ENCODE results near the gene IDI2.
"Not testable (repeated sequence)": the region's sequence is repeated elsewhere in the genome, so short reads cannot be mapped to it uniquely, and the experiment has no call there.

IDI2 gene

DNA sequence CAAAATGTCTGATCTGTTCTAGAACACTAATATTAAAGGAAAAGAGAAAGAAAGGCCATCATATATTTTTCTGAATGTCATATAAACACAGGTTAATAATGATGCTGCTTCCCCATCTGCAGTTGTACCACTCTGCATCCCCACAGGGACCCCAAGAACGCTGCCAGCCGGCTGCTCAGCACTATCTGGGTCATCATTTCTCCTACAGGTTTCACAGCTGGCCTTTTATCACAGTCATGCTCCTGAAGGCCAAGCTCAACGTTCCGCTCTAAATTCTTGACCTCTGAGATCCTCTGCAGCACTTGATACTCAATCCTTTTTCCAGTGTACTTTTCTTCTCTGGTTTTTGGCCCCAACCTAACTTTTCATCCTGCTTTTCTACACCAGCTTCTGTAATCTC is 18.5 kb upstream of the IDI2 start:
- H3K36me3 ChIP-seq (ENCODE audit: insufficient read depth, low read depth, low read length), result peaks cover 69% of the 10 kb centered on the region
- H3K4me1 ChIP-seq (ENCODE audit: insufficient read depth, low read length), result 0 out of 2 replicates have a peak, but pooled peaks cover 3% of the 10 kb centered on the region
- H3K27ac ChIP-seq (ENCODE audit: low read length), result no peak overlapping the region
- H3K4me3 ChIP-seq (ENCODE audit: low read length), result no peak overlapping the region; the same call in 1 of the 2 replicates
- no peak overlapping the region for H3K9ac ChIP-seq (ENCODE audit: low read depth, low read length)
- no peaks in the 10 kb centered on the region for H3K27me3 ChIP-seq (ENCODE audit: insufficient read depth, low read length)
- no peaks in the 10 kb centered on the region for H3K9me3 ChIP-seq (ENCODE audit: insufficient read depth, low read depth, low read length)

GRCh38 chr10:1043532-1043995 is 17.9 kb upstream of the IDI2 start:
- H3K9ac ChIP-seq (ENCODE audit: low read depth, low read length), result no peak overlapping the region
- peaks cover 72% of the 10 kb centered on the region for H3K36me3 ChIP-seq (ENCODE audit: insufficient read depth, low read depth, low read length)
- 0 out of 2 replicates have a peak, but pooled peaks cover 3% of the 10 kb centered on the region for H3K4me1 ChIP-seq (ENCODE audit: insufficient read depth, low read length)
- H3K27me3 ChIP-seq (ENCODE audit: insufficient read depth, low read length), result no peaks in the 10 kb centered on the region
- no peak overlapping the region for H3K4me3 ChIP-seq (ENCODE audit: low read length)
- H3K27ac ChIP-seq (ENCODE audit: low read length), result no peak overlapping the region
- no peaks in the 10 kb centered on the region for H3K9me3 ChIP-seq (ENCODE audit: insufficient read depth, low read depth, low read length)

- H3K9ac ChIP-seq (ENCODE audit: low read depth, low read length), result no peak overlapping the region
- H3K36me3 ChIP-seq (ENCODE audit: insufficient read depth, low read depth, low read length), result peaks cover 82% of the 10 kb centered on the region
- no peak overlapping the region for H3K27ac ChIP-seq (ENCODE audit: low read length)
- 0 out of 2 replicates have a peak, but pooled peaks cover 3% of the 10 kb centered on the region for H3K4me1 ChIP-seq (ENCODE audit: insufficient read depth, low read length)
- no peak overlapping the region for H3K4me3 ChIP-seq (ENCODE audit: low read length)
- H3K9me3 ChIP-seq (ENCODE audit: insufficient read depth, low read depth, low read length), result no peaks in the 10 kb centered on the region
- H3K27me3 ChIP-seq (ENCODE audit: insufficient read depth, low read length), result no peaks in the 10 kb centered on the region
These were observed 15.9 kb upstream of the IDI2 start for GRCh38 chr10:1041514-1041913.

GRCh38 chr10:1040133-1040532 is 14.5 kb upstream of the IDI2 start:
- H3K27me3 ChIP-seq (ENCODE audit: insufficient read depth, low read length), result no peaks in the 10 kb centered on the region
- no peaks in the 10 kb centered on the region for H3K9me3 ChIP-seq (ENCODE audit: insufficient read depth, low read depth, low read length)
- no peak overlapping the region for H3K27ac ChIP-seq (ENCODE audit: low read length)
- peaks cover under 1% of the 10 kb centered on the region; the same call in 1 of the 2 replicates for H3K4me1 ChIP-seq (ENCODE audit: insufficient read depth, low read length)
- peaks cover 72% of the 10 kb centered on the region for H3K36me3 ChIP-seq (ENCODE audit: insufficient read depth, low read depth, low read length)
- no peak overlapping the region for H3K9ac ChIP-seq (ENCODE audit: low read depth, low read length)
- H3K4me3 ChIP-seq (ENCODE audit: low read length), result no peak overlapping the region

DNA sequence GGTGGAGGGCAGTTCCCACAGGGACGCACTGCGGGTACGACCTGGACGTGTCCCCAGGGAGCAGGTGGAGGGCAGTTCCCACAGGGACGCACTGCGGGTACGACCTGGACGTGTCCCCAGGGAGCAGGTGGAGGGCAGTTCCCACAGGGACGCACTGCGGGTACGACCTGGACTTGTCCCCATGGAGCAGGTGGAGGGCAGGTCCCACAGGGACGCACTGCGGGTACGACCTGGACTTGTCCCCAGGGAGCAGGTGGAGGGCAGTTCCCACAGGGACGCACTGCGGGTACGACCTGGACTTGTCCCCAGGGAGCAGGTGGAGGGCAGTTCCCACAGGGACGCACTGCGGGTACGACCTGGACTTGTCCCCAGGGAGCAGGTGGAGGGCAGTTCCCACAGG is 13.1 kb upstream of the IDI2 start:
- H3K27ac ChIP-seq (ENCODE audit: low read length); H3K9me3 ChIP-seq (ENCODE audit: insufficient read depth, low read depth, low read length); H3K9ac ChIP-seq (ENCODE audit: low read depth, low read length); H3K4me1 ChIP-seq (ENCODE audit: insufficient read depth, low read length); H3K27me3 ChIP-seq (ENCODE audit: insufficient read depth, low read length); H3K4me3 ChIP-seq (ENCODE audit: low read length): not testable (repeated sequence)
- H3K36me3 ChIP-seq (ENCODE audit: insufficient read depth, low read depth, low read length), result peaks cover 59% of the 10 kb centered on the region

DNA sequence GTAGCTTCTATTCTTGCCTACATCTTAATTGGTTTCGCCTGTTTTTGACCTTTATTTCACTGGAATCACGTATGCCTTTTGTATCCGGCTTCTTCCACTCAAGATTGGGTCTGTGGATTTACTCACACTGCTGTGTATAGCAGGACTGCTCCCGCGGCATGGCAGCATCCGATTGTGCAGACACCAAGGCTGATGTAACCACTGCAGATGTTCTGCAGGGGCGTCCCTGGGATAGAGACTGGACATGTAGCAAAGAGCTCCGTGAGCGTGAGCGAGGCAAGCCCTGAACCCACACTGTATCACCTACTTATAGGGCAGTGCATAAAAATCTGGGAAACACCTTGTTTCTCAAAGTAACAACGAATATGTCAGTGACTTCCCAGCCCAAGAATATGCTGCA is 11.4 kb upstream of the IDI2 start:
- no peak overlapping the region for H3K4me3 ChIP-seq (ENCODE audit: low read length)
- no peak overlapping the region for H3K27ac ChIP-seq (ENCODE audit: low read length)
- peaks cover 42% of the 10 kb centered on the region for H3K36me3 ChIP-seq (ENCODE audit: insufficient read depth, low read depth, low read length)
- no peak overlapping the region for H3K9ac ChIP-seq (ENCODE audit: low read depth, low read length)
- H3K27me3 ChIP-seq (ENCODE audit: insufficient read depth, low read length), result no peaks in the 10 kb centered on the region
- H3K9me3 ChIP-seq (ENCODE audit: insufficient read depth, low read depth, low read length), result no peaks in the 10 kb centered on the region
- H3K4me1 ChIP-seq (ENCODE audit: insufficient read depth, low read length), result peaks cover 4% of the 10 kb centered on the region; the same call in 1 of the 2 replicates

DNA sequence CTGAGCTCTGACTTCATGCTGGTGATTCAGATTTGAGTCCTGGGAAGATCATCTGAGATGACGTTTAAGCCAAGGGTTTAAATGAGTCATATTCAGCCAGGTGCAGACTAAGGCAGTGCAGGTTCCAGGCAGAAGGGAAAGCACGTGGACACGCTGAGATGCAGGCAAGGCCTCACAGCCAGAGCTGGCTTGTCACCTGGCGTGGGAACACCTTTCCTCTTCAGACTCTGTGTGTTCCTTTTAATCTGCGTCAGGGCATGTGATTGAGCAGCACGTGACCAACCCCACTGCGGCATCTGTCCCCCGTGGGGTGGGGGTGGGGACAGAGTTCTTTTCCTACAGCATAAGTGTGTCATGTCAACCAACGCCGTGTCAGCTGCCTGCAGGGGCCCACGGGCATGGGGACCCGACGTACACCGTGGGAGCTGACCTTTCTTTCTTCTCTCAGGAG is 10.7 kb upstream of the IDI2 start:
- H3K9ac ChIP-seq (ENCODE audit: low read depth, low read length), result no peak overlapping the region
- H3K4me1 ChIP-seq (ENCODE audit: insufficient read depth, low read length), result peaks cover 4% of the 10 kb centered on the region; the same call in 1 of the 2 replicates
- no peaks in the 10 kb centered on the region for H3K27me3 ChIP-seq (ENCODE audit: insufficient read depth, low read length)
- H3K9me3 ChIP-seq (ENCODE audit: insufficient read depth, low read depth, low read length), result no peaks in the 10 kb centered on the region
- H3K4me3 ChIP-seq (ENCODE audit: low read length), result no peak overlapping the region
- no peak overlapping the region for H3K27ac ChIP-seq (ENCODE audit: low read length)
- peaks cover 35% of the 10 kb centered on the region for H3K36me3 ChIP-seq (ENCODE audit: insufficient read depth, low read depth, low read length)

DNA sequence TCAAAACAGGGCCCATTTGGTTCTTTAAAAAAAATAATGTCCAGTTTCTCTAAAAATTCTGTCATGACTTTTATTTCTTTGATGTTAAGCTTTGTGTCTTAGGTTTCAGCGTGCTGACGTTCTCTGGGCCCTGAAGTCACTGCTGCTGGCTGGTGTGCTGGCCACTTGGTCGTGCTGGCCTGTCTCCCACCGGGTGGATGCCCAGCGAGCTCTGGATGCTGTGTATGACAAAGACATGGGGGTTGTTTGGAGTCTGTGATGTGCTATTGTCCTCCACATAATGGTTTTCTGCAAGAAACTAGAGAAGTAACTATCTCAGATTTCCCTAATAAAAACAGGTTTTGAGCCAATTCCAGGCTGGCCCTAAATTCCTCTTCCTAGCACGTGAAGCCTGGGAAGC is 9.5 kb upstream of the IDI2 start:
- Histone ChIP-seq H3K4me1 (ENCODE audit: insufficient read depth, low read length) (peaks cover 4% of the 10 kb centered on the region; the same call in 1 of the 2 replicates), H3K36me3 (ENCODE audit: insufficient read depth, low read depth, low read length) (peaks cover 23% of the 10 kb centered on the region), H3K4me3 (ENCODE audit: low read length) (no peak overlapping the region), H3K9me3 (ENCODE audit: insufficient read depth, low read depth, low read length) (no peaks in the 10 kb centered on the region), H3K27me3 (ENCODE audit: insufficient read depth, low read length) (no peaks in the 10 kb centered on the region), H3K27ac (ENCODE audit: low read length) (no peak overlapping the region), H3K9ac (ENCODE audit: low read depth, low read length) (no peak overlapping the region)

DNA sequence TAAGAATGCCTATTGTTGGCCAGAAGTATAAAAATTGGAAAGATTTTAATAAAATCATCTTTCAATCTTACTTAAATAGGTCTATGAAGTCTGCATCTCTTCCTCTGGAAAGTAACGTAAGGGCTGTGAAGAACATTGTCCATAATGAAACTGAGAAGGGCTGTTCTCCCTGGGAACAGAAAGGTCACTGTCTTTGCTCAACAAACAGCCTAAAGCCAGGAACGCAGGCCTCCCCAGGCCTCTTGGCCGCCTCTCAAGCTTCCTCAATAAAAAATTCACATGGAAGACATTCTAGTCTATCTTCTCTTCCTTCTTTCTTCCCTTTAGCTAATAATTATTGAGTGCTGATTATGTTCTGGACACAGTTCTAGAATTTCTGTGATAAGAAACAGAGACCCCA is 9.1 kb upstream of the IDI2 start:
- H3K36me3 ChIP-seq (ENCODE audit: insufficient read depth, low read depth, low read length), result peaks cover 19% of the 10 kb centered on the region
- no peak overlapping the region for H3K27ac ChIP-seq (ENCODE audit: low read length)
- H3K27me3 ChIP-seq (ENCODE audit: insufficient read depth, low read length), result no peaks in the 10 kb centered on the region
- no peaks in the 10 kb centered on the region for H3K9me3 ChIP-seq (ENCODE audit: insufficient read depth, low read depth, low read length)
- no peak overlapping the region for H3K4me3 ChIP-seq (ENCODE audit: low read length)
- peaks cover 4% of the 10 kb centered on the region; the same call in 1 of the 2 replicates for H3K4me1 ChIP-seq (ENCODE audit: insufficient read depth, low read length)
- no peak overlapping the region for H3K9ac ChIP-seq (ENCODE audit: low read depth, low read length)

GRCh38 chr10:1033601-1034000 is 7.9 kb upstream of the IDI2 start:
- H3K36me3 ChIP-seq (ENCODE audit: insufficient read depth, low read depth, low read length), result peaks cover 10% of the 10 kb centered on the region
- H3K4me3 ChIP-seq (ENCODE audit: low read length), result no peak overlapping the region
- H3K9ac ChIP-seq (ENCODE audit: low read depth, low read length), result no peak overlapping the region
- no peaks in the 10 kb centered on the region for H3K27me3 ChIP-seq (ENCODE audit: insufficient read depth, low read length)
- peaks cover 4% of the 10 kb centered on the region; the same call in 1 of the 2 replicates for H3K4me1 ChIP-seq (ENCODE audit: insufficient read depth, low read length)
- no peak overlapping the region for H3K27ac ChIP-seq (ENCODE audit: low read length)
- no peaks in the 10 kb centered on the region for H3K9me3 ChIP-seq (ENCODE audit: insufficient read depth, low read depth, low read length)

- Histone ChIP-seq H3K4me1 (ENCODE audit: insufficient read depth, low read length) (peaks cover under 1% of the 10 kb centered on the region; the same call in 1 of the 2 replicates), H3K27ac (ENCODE audit: low read length) (no peak overlapping the region), H3K4me3 (ENCODE audit: low read length) (no peak overlapping the region), H3K36me3 (ENCODE audit: insufficient read depth, low read depth, low read length) (no peaks in the 10 kb centered on the region), H3K27me3 (ENCODE audit: insufficient read depth, low read length) (no peaks in the 10 kb centered on the region), H3K9me3 (ENCODE audit: insufficient read depth, low read depth, low read length) (no peaks in the 10 kb centered on the region), H3K9ac (ENCODE audit: low read depth, low read length) (no peak overlapping the region)
These were observed 4.2 kb upstream of the IDI2 start for GRCh38 chr10:1029838-1030237.

DNA sequence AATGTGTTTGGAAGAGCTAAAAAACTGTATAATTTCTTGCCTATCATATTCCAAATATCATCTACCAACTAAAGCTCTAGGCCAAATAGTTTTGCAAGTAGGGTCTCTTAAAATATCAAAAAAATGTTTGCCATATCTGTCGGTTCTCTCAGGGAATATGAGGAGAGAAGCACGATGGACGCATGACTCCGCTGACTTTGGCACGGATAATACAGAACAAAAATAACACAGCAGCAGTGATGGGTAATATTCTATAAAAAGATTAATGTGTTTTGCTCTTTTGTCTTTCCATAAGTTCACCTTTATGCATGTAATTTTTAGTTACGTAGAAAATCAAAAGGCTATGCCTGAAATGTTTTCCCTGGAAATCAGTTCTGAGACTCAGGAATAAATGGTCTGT is 919 bp upstream of the IDI2 start:
- Histone ChIP-seq H3K4me3 (ENCODE audit: low read length) (no peak overlapping the region), H3K9ac (ENCODE audit: low read depth, low read length) (no peak overlapping the region)

More for the DNA sequence above, 919 bp upstream of the IDI2 start:
- Histone ChIP-seq H3K27me3 (ENCODE audit: insufficient read depth, low read length) (no peaks in the 10 kb centered on the region), H3K9me3 (ENCODE audit: insufficient read depth, low read depth, low read length) (no peaks in the 10 kb centered on the region), H3K4me1 (ENCODE audit: insufficient read depth, low read length) (no peaks in the 10 kb centered on the region; the same call in 1 of the 2 replicates), H3K27ac (ENCODE audit: low read length) (no peak overlapping the region), H3K36me3 (ENCODE audit: insufficient read depth, low read depth, low read length) (no peaks in the 10 kb centered on the region)
